ENCODE results near the gene APBA2.
"Not testable (repeated sequence)": the region's sequence is repeated elsewhere in the genome, so short reads cannot be mapped to it uniquely, and the experiment has no call there.

APBA2 gene

GRCh38 chr15:29142129-29142747 lies 256.5 kb downstream of the APBA2 start:
- no peaks in the 10 kb centered on the region for H3K9me3 ChIP-seq (ENCODE audit: control insufficient read depth, insufficient read depth, low read length)
- no peak overlapping the region for H3K9ac ChIP-seq (ENCODE audit: low read depth, low read length)
- H3K36me3 ChIP-seq (ENCODE audit: control insufficient read depth, insufficient read depth, low read length), result no peaks in the 10 kb centered on the region
- H3K27me3 ChIP-seq (ENCODE audit: control insufficient read depth, insufficient read depth, low read length), result no peaks in the 10 kb centered on the region
- H3K4me1 ChIP-seq (ENCODE audit: control insufficient read depth, insufficient read depth, low read length), result peaks cover 10% of the 10 kb centered on the region
- no peak overlapping the region for H3K4me3 ChIP-seq (ENCODE audit: low read depth, low read length)

- no peaks in the 10 kb centered on the region for H3K27me3 ChIP-seq (ENCODE audit: control insufficient read depth, insufficient read depth, low read length)
- no peaks in the 10 kb centered on the region for H3K9me3 ChIP-seq (ENCODE audit: control insufficient read depth, insufficient read depth, low read length)
- no peak overlapping the region for H3K4me3 ChIP-seq (ENCODE audit: low read depth, low read length)
- H3K9ac ChIP-seq (ENCODE audit: low read depth, low read length), result no peak overlapping the region
- peaks cover 10% of the 10 kb centered on the region for H3K4me1 ChIP-seq (ENCODE audit: control insufficient read depth, insufficient read depth, low read length)
- H3K36me3 ChIP-seq (ENCODE audit: control insufficient read depth, insufficient read depth, low read length), result no peaks in the 10 kb centered on the region
These were observed 257.5 kb downstream of the APBA2 start for GRCh38 chr15:29143293-29143692.

GRCh38 chr15:29143909-29144635 lies 258.3 kb downstream of the APBA2 start:
- H3K9me3 ChIP-seq (ENCODE audit: control insufficient read depth, insufficient read depth, low read length), result no peaks in the 10 kb centered on the region
- no peaks in the 10 kb centered on the region for H3K27me3 ChIP-seq (ENCODE audit: control insufficient read depth, insufficient read depth, low read length)
- no peak overlapping the region for H3K4me3 ChIP-seq (ENCODE audit: low read depth, low read length)
- H3K9ac ChIP-seq (ENCODE audit: low read depth, low read length), result no peak overlapping the region
- peaks cover 10% of the 10 kb centered on the region for H3K4me1 ChIP-seq (ENCODE audit: control insufficient read depth, insufficient read depth, low read length)
- no peaks in the 10 kb centered on the region for H3K36me3 ChIP-seq (ENCODE audit: control insufficient read depth, insufficient read depth, low read length)

GRCh38 chr15:29149738-29150075 lies 263.9 kb downstream of the APBA2 start:
- H3K4me1 ChIP-seq (ENCODE audit: control insufficient read depth, insufficient read depth, low read length), result no peaks in the 10 kb centered on the region
- no peak overlapping the region for H3K9ac ChIP-seq (ENCODE audit: low read depth, low read length)
- no peaks in the 10 kb centered on the region for H3K9me3 ChIP-seq (ENCODE audit: control insufficient read depth, insufficient read depth, low read length)
- no peak overlapping the region for H3K4me3 ChIP-seq (ENCODE audit: low read depth, low read length)
- no peaks in the 10 kb centered on the region for H3K27me3 ChIP-seq (ENCODE audit: control insufficient read depth, insufficient read depth, low read length)
- H3K36me3 ChIP-seq (ENCODE audit: control insufficient read depth, insufficient read depth, low read length), result no peaks in the 10 kb centered on the region

- Histone ChIP-seq H3K36me3 (ENCODE audit: control insufficient read depth, insufficient read depth, low read length) (no peaks in the 10 kb centered on the region), H3K9me3 (ENCODE audit: control insufficient read depth, insufficient read depth, low read length) (no peaks in the 10 kb centered on the region), H3K4me3 (ENCODE audit: low read depth, low read length) (no peak overlapping the region), H3K4me1 (ENCODE audit: control insufficient read depth, insufficient read depth, low read length) (no peaks in the 10 kb centered on the region), H3K27me3 (ENCODE audit: control insufficient read depth, insufficient read depth, low read length) (no peaks in the 10 kb centered on the region), H3K9ac (ENCODE audit: low read depth, low read length) (no peak overlapping the region)
These were observed 265.0 kb downstream of the APBA2 start for GRCh38 chr15:29150515-29151483.

- Histone ChIP-seq H3K4me1 (ENCODE audit: control insufficient read depth, insufficient read depth, low read length) (no peaks in the 10 kb centered on the region), H3K27me3 (ENCODE audit: control insufficient read depth, insufficient read depth, low read length) (no peaks in the 10 kb centered on the region), H3K9me3 (ENCODE audit: control insufficient read depth, insufficient read depth, low read length) (no peaks in the 10 kb centered on the region), H3K36me3 (ENCODE audit: control insufficient read depth, insufficient read depth, low read length) (no peaks in the 10 kb centered on the region), H3K9ac (ENCODE audit: low read depth, low read length) (no peak overlapping the region), H3K4me3 (ENCODE audit: low read depth, low read length) (no peak overlapping the region)
These were observed 265.7 kb downstream of the APBA2 start for GRCh38 chr15:29151484-29151857.

- Histone ChIP-seq H3K9me3 (ENCODE audit: control insufficient read depth, insufficient read depth, low read length) (no peaks in the 10 kb centered on the region), H3K27me3 (ENCODE audit: control insufficient read depth, insufficient read depth, low read length) (no peaks in the 10 kb centered on the region), H3K4me3 (ENCODE audit: low read depth, low read length) (no peak overlapping the region), H3K9ac (ENCODE audit: low read depth, low read length) (no peak overlapping the region), H3K36me3 (ENCODE audit: control insufficient read depth, insufficient read depth, low read length) (peaks cover 4% of the 10 kb centered on the region), H3K4me1 (ENCODE audit: control insufficient read depth, insufficient read depth, low read length) (no peaks in the 10 kb centered on the region)
These were observed 270.7 kb downstream of the APBA2 start for GRCh38 chr15:29156521-29156920.

GRCh38 chr15:29159771-29160455 lies 274.1 kb downstream of the APBA2 start:
- Histone ChIP-seq H3K4me3 (ENCODE audit: low read depth, low read length) (no peak overlapping the region), H3K36me3 (ENCODE audit: control insufficient read depth, insufficient read depth, low read length) (peaks cover 4% of the 10 kb centered on the region), H3K9ac (ENCODE audit: low read depth, low read length) (no peak overlapping the region), H3K27me3 (ENCODE audit: control insufficient read depth, insufficient read depth, low read length) (no peaks in the 10 kb centered on the region), H3K4me1 (ENCODE audit: control insufficient read depth, insufficient read depth, low read length) (no peaks in the 10 kb centered on the region), H3K9me3 (ENCODE audit: control insufficient read depth, insufficient read depth, low read length) (no peaks in the 10 kb centered on the region)

- Histone ChIP-seq H3K4me1 (ENCODE audit: control insufficient read depth, insufficient read depth, low read length) (no peaks in the 10 kb centered on the region), H3K36me3 (ENCODE audit: control insufficient read depth, insufficient read depth, low read length) (peaks cover 4% of the 10 kb centered on the region), H3K9me3 (ENCODE audit: control insufficient read depth, insufficient read depth, low read length) (no peaks in the 10 kb centered on the region), H3K9ac (ENCODE audit: low read depth, low read length) (no peak overlapping the region), H3K4me3 (ENCODE audit: low read depth, low read length) (no peak overlapping the region), H3K27me3 (ENCODE audit: control insufficient read depth, insufficient read depth, low read length) (no peaks in the 10 kb centered on the region)
These were observed 276.6 kb downstream of the APBA2 start for GRCh38 chr15:29162411-29162810.

- H3K9me3 ChIP-seq (ENCODE audit: control insufficient read depth, insufficient read depth, low read length); H3K9ac ChIP-seq (ENCODE audit: low read depth, low read length); H3K4me3 ChIP-seq (ENCODE audit: low read depth, low read length); H3K27me3 ChIP-seq (ENCODE audit: control insufficient read depth, insufficient read depth, low read length); H3K4me1 ChIP-seq (ENCODE audit: control insufficient read depth, insufficient read depth, low read length); H3K36me3 ChIP-seq (ENCODE audit: control insufficient read depth, insufficient read depth, low read length): not testable (repeated sequence)
These were observed 281.3 kb downstream of the APBA2 start for GRCh38 chr15:29167122-29167521.

All from iPS-15b (cell line).